HTR-8/SVneo (cell line): Measurements from ENCODE around the gene DHFR.
"Not testable (repeated sequence)": the region's sequence is repeated elsewhere in the genome, so short reads cannot be mapped to it uniquely, and the experiment has no call there.

Source experiments
- DNase-seq: peaks from one replicate; pipeline ENCODE4 v3.0.0; 2011; ENCODE audit warnings: low spot score, mixed read lengths; ENCODE audit not compliant: insufficient read length
- FAIRE-seq: peaks from 2 replicates; lab custom pipeline; 2011; peaks lifted over from hg19 to GRCh38; lab: Jason Lieb, UNC

DHFR gene

DNA sequence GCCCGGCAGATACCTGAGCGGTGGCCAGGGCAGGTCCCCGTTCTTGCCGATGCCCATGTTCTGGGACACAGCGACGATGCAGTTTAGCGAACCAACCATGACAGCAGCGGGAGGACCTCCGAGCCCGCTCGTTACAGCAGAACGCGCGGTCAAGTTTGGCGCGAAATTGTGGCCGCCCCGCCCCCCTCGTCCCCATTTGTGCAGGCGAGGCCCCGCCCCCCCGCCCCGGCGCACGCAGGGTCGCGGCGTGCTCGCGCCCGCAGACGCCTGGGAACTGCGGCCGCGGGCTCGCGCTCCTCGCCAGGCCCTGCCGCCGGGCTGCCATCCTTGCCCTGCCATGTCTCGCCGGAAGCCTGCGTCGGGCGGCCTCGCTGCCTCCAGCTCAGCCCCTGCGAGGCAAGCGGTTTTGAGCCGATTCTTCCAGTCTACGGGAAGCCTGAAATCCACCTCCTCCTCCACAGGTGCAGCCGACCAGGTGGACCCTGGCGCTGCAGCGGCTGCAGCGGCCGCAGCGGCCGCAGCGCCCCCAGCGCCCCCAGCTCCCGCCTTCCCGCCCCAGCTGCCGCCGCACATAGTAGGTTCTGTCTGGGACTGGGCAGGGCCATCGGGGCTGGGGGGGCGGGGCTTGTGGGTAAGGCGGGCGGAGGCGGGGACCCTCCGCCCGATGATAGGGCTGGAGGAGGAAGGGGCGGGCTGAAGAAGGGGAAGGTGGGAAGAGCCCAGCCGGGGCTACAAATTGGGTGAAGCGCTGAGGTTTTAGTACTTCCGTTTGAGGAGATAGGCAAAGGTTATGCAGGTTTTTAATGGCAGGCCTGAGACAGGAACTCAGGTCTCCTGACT lies at the start of gene DHFR, which contains the start of gene MSH3:
Gene DHFR, minus strand, starts transcription at position 593 of the 840 bp plus-strand sequence. Its CDS starts 494 bp downstream, at position 99.
Gene MSH3, plus strand, starts transcription at position 262 of the 840 bp plus-strand sequence. Its CDS starts 76 bp downstream, at position 338.
- FAIRE-seq (peak; percentile 83), DNase-seq (peak; percentile 88)

DNA sequence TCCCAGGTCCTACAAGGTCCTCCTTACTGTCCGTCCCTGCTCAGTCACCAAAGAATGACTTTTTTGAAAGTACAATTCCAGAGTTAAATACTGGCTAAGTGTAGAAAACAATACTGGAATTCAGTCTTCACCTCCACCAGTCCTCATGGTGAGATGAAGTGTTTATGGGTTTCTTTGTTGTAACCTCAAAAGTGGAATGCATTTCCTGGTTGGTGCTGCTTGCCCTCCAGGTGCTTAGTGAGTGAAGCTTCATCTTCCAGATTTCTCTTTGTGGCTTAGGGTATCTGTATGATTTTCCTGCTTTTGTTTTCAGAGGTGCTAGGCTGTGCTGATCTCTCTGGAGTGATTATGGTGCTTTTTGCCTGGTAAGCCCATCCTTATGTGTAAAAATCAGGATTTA lies 49.4 kb upstream of the DHFR start:
- FAIRE-seq (no peak), DNase-seq (no peak)

DNA sequence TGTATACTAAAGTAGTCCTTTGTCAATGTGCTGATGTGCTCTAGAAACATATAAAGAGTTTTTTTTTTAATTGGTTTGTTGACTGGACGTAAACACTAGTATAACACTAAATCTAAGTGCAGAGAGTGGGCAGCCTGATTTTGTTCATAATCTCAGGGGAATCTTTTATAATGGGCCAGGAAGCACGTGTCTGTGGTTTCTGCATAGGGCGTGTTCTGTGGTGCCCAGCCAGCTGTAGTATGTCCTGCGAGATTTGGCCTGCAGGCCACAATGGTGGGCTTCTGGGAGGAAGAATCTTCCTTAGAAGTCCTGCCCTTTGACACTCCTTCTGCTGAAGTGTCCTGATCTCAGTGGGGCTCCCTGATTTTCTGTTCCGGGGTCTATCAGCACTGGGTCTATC lies 49.0 kb upstream of the DHFR start:
- no peak for DNase-seq
- FAIRE-seq, result no peak

DNA sequence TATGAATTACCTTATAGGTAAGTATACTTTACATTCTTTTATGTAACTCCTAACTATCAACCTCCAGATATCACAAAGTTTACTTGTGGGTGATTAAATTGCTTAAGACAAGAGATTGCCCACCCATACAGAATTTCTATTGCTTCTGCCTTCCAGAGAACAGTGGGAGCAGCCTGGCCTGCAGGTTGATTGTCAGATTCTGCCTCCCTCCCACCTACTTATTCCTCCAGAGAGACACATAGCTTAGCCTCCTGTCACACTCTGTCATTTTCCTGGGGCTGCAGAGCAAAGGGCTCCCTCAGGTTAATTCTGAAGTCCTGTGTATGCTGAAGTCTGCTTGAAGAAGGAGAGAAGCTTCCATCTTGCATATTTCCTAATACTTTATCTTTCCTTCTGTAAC lies 48.5 kb upstream of the DHFR start:
- no peak for DNase-seq
- FAIRE-seq, result no peak

DNA sequence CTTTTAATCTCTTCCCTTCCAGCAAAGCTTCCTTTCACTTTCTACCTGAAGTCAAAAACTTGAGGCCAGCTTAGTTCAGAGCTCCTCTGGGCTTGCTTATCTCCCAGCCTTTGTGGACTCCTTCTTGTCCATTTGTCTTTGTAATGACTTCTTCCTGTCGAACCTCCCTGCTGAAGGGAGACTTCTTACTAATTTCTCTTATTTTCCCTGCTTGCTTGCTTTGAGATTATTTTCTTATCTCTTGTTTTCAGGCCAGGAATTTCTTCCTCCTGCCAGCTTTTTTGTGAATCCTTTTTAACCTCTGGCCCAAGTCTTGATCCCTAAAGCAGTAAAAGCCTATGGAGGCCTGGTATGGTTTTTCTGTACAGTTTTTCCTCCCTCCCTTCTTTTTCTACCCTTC lies 46.8 kb upstream of the DHFR start:
- FAIRE-seq, result no peak
- no peak for DNase-seq

DNA sequence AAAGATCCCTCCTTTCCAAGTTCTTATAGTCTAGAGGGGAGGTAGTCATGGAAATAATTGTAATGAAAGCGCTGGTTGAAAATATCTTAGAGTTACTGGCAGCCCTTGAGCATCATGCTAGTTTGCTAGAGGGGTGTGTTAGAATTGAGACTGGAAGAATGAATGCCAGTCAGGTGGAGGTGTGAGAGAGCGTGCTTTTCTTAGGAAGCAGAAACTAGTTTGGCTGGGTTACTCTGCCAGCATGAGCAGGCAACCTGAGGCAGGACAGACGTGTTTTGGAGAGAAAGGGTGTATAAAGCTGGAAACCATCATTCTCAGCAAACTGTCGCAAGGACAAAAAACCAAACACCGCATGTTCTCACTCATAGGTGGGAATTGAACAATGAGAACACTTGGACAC lies 43.6 kb upstream of the DHFR start:
- DNase-seq, result no peak
- FAIRE-seq, result no peak

DNA sequence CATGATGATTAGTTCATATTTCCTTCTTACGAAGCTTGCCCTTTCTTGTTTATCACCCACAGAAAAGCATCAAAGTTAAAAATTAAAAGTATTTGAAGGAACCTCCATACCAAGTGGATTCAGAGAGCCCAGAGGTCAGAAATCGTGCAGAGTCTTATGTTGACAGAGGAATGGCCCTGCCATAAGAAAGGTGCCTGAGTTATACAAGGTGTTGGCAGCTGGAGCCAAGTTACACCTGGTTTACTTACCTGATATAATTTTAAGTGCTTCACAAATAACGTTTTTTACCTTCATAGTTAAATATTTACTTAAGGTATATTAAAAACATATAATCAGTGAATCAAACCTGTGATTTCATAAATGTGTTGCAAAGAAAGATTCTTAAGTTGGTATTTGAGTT lies 42.3 kb upstream of the DHFR start:
- FAIRE-seq (no peak), DNase-seq (no peak)

DNA sequence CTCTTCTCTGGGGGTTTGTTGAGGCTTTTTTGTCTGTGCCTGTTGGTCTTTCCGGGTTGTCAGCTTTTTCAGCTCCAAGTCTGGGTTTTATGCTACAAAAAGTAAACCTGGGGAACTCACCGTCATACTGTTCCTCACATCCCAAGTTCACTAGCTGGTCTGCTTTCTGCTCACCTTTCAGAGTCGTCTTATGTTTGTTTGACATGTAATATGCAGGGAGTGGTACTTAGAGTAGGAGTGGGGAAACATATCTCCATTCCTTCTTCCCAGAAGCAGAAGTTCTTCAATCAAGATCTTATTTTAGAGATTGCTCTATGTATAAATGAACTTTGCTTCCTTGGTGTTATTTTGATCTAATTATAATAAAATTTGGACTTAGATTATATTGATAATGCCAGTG lies 41.7 kb upstream of the DHFR start:
- DNase-seq, result no peak
- no peak for FAIRE-seq

DNA sequence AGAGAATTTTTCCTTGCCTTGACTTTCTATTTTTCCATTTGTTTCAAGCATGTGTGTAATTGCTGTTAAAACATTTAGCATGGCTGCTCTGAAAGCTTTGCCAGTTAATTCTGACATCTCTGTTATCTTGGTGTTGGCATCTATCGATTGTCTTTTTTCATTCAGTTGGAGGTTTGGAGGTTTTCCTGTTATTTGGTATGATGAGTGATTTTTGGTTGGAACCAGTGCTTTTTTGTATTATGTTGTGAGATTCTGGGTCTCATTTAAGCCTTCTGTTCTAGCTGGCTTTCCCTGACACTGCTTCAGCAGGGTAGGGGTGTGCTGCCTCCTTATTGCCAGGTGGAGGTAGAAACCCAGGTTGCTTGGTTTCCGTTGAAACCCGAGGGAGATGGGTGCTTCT lies 40.9 kb upstream of the DHFR start:
- DNase-seq (no peak), FAIRE-seq (no peak)

DNA sequence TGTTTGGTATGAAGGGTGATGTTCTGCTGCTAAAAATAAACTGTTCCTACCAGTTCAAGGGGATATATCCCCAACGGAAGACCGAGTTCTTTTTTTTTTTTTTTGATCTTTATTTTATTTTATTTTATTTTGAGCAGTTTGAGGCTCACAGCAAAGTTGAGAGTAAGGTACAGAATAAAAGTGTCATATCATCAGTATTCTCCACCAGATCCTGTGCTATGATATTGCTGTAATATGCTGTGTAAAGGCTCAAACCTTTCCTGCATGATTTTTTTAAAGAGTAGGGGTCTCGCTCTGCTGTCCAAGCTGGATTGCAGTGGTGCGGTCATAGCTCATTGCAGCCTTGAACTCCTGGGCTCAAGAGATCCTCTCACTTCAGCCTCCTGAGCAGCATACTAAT lies 34.8 kb upstream of the DHFR start:
- FAIRE-seq (no peak), DNase-seq (no peak)

DNA sequence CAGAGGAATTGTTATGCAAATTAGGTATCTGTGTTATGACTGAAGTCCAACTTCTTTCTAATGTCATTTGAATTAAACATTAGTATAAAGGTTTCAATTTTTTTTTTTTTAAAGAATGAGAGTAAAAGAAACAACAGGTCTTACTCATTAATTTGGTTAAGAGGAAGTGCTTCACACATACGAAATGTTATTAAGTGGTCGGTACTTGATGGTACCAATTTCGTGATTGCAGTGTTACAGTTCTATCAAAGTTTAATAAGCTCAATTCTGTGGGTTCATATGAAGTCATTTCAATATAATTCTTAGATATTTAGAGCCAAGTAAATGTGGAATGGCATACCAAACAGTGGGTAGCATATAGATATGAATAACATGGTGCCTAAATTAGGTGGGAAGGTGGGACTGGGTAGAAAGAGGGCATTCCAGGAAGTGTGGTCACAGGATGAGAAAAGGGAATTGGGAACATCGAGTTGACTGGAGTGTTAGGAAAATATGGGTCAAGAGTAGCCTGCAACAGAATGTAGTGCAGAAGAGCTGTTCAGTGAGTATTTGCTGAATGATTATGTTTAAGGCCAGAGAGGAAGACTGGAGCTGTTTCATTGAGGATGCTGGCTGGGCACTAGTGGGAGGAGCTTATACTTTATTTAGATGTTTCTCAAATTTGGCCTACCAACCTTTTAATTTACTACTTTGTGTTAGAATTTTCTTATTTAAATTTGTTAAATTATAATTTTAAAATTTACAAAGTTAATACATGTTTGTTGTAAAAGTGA lies 34.1 kb upstream of the DHFR start:
- FAIRE-seq (no peak), DNase-seq (no peak)

DNA sequence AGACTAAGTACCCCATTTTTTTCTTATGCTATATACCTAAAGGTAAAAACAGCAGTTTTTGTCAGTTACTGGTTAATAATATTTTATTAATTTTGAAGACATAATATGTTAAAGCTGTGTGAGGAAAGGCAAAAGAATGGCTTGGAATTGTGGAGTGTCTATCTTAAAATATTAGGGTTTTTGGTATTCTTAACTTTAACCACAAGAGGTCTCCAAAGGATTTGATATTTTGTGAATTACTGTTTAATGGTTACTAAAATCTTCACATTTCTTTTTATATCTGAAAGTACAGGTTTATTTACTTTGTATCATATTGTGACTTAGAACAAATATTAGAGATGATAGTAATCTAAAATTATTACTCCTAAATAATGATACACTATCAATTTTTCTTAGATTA lies 32.0 kb upstream of the DHFR start:
- peak; percentile 7 for DNase-seq
- no peak for FAIRE-seq

DNA sequence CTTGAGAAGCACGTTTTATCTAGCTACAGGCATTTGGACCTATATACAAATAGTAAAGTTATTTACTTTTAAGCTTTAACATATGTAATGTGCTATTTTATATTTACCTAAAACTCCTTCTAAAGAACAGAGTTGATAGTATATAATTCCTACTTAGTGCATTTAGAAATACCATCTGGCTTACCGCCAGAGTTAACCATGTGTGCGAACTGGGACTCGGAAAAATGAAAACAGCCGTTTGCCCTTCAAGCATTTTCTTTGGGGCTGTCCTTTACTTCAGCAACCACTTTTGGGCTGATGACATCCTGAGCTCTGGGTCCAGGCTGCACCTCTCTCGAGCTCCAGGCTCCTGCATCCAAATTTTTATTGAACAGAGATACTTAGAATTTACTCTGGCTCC lies 21.9 kb upstream of the DHFR start:
- DNase-seq (no peak), FAIRE-seq (no peak)

DNA sequence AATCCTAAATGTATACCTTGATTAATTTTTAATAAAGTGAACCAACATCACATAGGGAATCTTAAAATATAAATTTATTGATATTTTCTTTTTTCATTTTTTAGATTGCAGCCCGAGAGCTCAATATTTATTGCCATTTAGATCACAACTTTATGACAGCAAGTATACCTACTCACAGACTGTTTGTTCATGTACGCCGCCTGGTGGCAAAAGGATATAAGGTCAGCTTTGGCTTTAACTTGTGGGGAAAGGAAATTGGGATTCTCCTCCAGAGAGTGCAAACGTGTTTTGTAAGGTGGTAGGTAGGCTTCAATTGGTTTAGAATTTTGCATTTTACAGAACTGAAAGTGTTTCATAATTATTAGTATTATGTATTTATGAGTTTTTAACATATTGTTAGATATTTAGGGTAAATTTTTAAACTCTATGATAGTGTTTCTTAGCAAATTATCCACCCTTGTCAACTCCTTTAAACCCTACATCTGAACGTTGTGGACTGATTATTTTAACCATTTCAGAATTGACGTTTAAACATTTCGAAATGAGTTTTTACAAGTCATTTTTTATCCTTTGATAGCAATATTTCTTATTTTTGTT lies 17.5 kb upstream of the DHFR start:
- FAIRE-seq (no peak), DNase-seq (peak; percentile 64)

DNA sequence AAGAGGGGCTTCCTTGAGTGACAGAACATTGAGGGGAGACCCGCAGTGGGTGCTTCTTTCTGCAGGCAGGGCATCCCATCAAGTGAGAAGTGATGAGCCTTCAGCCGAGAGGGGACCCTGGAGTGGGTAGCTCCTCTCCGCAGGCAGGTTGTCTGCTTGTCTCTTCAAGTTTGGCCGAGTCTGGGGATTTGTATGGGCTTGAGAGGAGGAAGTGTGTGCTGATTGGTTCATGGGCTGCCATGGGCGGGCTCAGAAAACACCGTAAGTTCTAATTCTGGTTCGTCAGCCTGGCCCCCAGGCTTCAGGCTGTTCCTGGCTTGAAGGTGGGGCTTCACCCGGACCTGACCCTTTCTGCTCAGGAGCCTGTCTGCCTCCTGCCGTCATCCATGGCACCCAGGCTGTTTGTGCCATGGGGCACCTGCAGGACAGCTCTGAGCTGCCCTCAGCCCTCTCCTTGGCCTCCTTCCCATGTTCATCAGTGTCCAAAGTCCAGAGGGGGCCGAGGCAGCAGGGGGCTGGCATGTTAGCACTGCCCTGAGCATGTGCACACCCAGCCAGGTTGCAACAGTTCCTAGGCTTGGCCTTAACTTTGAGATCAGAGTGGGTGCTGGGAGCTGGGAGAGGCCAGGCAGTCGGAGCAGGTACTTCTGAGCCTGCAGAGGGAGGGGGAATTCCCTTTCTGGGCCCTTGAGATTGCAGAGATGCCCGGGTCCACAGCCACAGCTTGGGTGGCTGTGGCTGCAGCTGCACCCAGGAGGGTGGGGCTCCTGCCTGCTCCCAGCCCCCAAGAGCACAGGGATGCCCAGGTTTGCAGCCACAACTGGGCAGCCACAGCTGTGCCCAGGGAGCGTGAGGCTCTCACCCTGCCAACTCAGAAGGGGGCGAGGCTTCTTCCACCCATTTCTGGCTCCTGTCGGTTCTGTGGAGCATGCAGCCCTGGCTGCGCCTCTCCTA lies 13.5 kb upstream of the DHFR start:
- FAIRE-seq, result no peak

DNA sequence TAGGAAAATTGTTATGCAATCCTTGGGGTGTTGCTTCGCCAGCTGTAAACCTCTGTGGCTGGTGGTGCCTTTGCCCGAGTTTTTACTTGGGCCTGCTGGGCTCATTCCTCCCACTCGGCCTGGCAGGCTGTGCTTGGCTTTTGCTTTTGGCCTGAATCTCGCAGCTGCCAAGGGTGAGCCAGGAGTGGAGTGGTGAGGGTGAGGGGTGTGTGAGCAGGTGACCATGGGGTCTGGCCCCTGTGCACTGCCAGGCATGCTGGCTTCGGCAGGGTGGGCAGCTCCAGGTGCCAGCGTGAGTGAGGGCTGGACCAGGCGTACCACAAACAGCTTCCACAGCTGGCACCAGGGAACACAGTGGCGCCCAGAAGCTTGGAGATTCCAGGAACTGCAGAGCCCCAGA lies 12.6 kb upstream of the DHFR start:
- DNase-seq (no peak), FAIRE-seq (no peak)

More for the DNA sequence above, 13.5 kb upstream of the DHFR start:
- no peak for DNase-seq

DNA sequence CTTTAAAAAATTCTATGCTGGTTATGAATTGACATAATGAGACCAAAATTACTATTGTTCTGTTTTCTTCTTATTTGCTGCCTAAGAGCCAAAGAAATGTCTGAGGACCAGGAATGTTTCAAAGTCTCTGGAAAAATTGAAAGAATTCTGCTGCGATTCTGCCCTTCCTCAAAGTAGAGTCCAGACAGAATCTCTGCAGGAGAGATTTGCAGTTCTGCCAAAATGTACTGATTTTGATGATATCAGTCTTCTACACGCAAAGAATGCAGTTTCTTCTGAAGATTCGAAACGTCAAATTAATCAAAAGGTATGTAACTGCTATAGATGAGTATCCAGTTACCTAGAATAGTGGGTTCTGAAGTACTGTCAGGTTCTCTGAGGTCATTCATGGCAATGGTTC lies 10.3 kb upstream of the DHFR start:
- no peak for FAIRE-seq
- no peak for DNase-seq

DNA sequence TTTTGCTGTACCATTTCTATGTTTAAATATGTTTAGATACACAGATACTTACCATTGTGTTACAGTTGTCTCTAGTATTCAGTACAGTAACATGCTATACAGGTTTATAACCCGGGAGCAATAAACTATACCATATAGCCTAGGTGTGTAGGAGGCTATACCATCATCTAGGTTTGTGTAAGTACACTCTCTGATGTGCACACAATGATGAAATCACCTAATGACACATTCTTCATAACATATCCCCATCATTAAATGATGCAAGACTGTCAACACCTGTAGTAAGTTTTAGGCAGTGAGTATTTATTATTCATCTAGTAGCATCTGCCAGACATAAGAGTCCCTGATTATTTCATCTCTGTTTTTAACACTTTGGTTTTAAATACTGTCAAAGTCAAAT lies 7.3 kb upstream of the DHFR start:
- no peak for DNase-seq
- FAIRE-seq, result no peak

DNA sequence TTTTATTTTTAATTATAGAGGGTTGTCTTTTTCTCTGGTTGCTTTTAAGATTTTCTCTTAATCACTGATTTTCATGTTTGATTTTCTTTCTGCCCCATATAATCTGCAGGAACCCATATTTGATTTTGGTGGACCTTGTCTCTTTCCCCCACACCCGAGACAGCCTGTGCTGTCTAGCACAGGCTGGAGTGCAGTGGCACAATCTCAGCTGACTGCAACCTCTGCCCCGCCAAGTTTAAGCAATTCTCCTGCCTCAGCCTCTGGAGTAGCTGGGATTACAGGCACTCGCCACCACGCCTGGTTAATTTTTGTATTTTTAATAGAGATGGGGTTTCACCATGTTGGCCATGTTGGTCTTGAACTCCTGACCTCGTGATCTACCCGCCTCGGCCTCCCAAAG lies 5.9 kb upstream of the DHFR start:
- not testable (repeated sequence) for DNase-seq, FAIRE-seq

DNA sequence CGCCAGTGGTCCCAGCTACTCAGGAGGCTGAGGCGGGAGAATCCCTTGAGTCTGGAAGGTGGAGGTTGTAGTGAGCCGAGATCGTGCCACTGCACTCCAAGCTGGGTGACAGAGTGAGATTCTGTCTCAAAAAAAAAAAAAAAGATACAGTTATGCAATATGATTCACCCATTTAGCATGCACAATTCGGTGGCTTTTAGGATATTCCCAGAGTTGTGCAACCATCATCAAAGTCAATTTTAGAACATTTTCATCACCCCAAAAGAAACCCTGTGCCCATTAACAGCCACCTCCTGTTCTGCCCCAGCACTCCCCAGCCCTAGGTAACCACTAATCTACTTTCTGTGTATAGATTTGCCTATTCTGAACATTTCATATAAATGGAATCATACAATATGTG lies 4.3 kb upstream of the DHFR start:
- no peak for DNase-seq
- FAIRE-seq, result no peak
